HCT116 (cell line): ENCODE measurements around the gene MOB2. TPM values are rescaled to one million over a fixed set of nuclear protein-coding genes. Genes with fewer than 3 reads are reported as not detected.

Source experiments
- ATAC-seq: fragments of 200-7000 bp; cut with Tn5 transposase; 2 replicates; pipeline ENCODE4 v1.9.1; 2020; ENCODE audit warnings: mild to moderate bottlenecking, moderate library complexity
- BruUV-seq: library from RNA; stranded (reverse); fragments of 400-500 nt; replicated peaks from 2 replicates; lab custom pipeline; 2021; lab: Mats Ljungman, UMichigan
- CTCF ChIA-PET: fragments of 300-600 bp; sonication (Branson Sonifier 250); formaldehyde crosslinking; loops from one replicate; lab custom pipeline; 2021; ENCODE audit warnings: antibody characterized with exemption; lab: Charles Lee
- POLR2A ChIA-PET: fragments of 300-600, 350-600 bp; sonication (Branson Sonifier 250); formaldehyde crosslinking; loops from one replicate; lab custom pipeline; 2021; ENCODE audit warnings: antibody characterized with exemption; lab: Charles Lee
- RAD21 ChIA-PET, 2 experiments: fragments of 300-600 bp; sonication (Branson Sonifier 250); formaldehyde crosslinking; loops; one replicate each; lab custom pipeline; 2023; ENCODE audit warnings: low total read pairs in 2 of 2; ENCODE audit not compliant: uncharacterized antibody in 2 of 2, unreplicated experiment in 2 of 2, low non-redundant PET in 1 of 2; lab: Charles Lee
- DNase-seq: peaks from one replicate; pipeline ENCODE4 v3.0.0-alpha.2; 2010; ENCODE audit warnings: low read depth, low spot score
- H2AFZ ChIP-seq: fragments of 200-600 bp; shearing (Covaris generic), sonication (generic); 2 replicates; pipeline ENCODE4 v1.6.1; 2017; ENCODE audit warnings: low read depth, mixed run types, mixed read lengths, antibody characterized with exemption, low read length; ENCODE audit not compliant: poor library complexity, severe bottlenecking
- H3K27ac ChIP-seq: 2 replicates; pipeline ENCODE4 v1.5.1; 2012; ENCODE audit warnings: low read depth, low read length
- H3K27me3 ChIP-seq: fragments of 200-600 bp; sonication (generic); 2 replicates; pipeline ENCODE4 v1.6.1; 2016; ENCODE audit warnings: mixed run types, low read length, mixed read lengths; ENCODE audit not compliant: insufficient read depth
- H3K36me3 ChIP-seq, 2 experiments: fragments of 200-500 bp in 1 of 2; fragments of 200-600 bp in 1 of 2; sonication (Bioruptor generic) in 1 of 2; sonication (generic) in 1 of 2; 2 replicates each; pipeline versions ENCODE4 v1.5.1 to v1.6.1; 2014 to 2016; ENCODE audit warnings: low read length in 2 of 2, inconsistent platforms in 1 of 2, mixed read lengths in 1 of 2, mixed run types in 1 of 2; ENCODE audit not compliant: insufficient read depth in 2 of 2, control insufficient read depth in 1 of 2
- H3K4me1 ChIP-seq, 2 experiments: fragments of 200-600 bp in 1 of 2; sonication (generic) in 1 of 2; 2 replicates each; pipeline versions ENCODE4 v1.5.1 to v1.6.1; 2012 to 2017; ENCODE audit warnings: low read length in 2 of 2, inconsistent platforms in 1 of 2, mild to moderate bottlenecking in 1 of 2, mixed read lengths in 1 of 2, mixed run types in 1 of 2, moderate library complexity in 1 of 2; ENCODE audit not compliant: insufficient read depth in 2 of 2, control insufficient read depth in 1 of 2
- H3K4me2 ChIP-seq: fragments of 200-600 bp; sonication (generic); 2 replicates; pipeline ENCODE4 v1.6.1; 2017; ENCODE audit warnings: mixed run types, low read length, mixed read lengths
- H3K4me3 ChIP-seq, 2 experiments: fragments of 200-600 bp in 1 of 2; sonication (generic) in 1 of 2; replicated peaks in 1 of 2; 2 replicates each; pipeline ENCODE4 v1.5.1; 2011 to 2016; ENCODE audit warnings: low read length in 2 of 2, control low read depth in 1 of 2, low read depth in 1 of 2, mild to moderate bottlenecking in 1 of 2, mixed read lengths in 1 of 2, mixed run types in 1 of 2
- H3K79me2 ChIP-seq: fragments of 200-600 bp; sonication (generic); 2 replicates; pipeline ENCODE4 v1.6.1; 2017; ENCODE audit warnings: mild to moderate bottlenecking, mixed run types, low read length, moderate library complexity, mixed read lengths; ENCODE audit not compliant: insufficient read depth
- H3K9ac ChIP-seq: fragments of 200-600 bp; sonication (generic); 2 replicates; pipeline ENCODE4 v1.6.1; 2016; ENCODE audit warnings: low read length, mixed read lengths
- H3K9me2 ChIP-seq: fragments of 200-600 bp; sonication (generic), shearing (Covaris generic); 2 replicates; pipeline ENCODE4 v1.6.1; 2017; ENCODE audit warnings: mixed run types, mild to moderate bottlenecking, moderate library complexity; ENCODE audit not compliant: insufficient read depth
- H3K9me3 ChIP-seq, 2 experiments: fragments of 200-500 bp in 1 of 2; fragments of 200-600 bp in 1 of 2; sonication (Bioruptor generic) in 1 of 2; sonication (generic) in 1 of 2; 2 replicates each; pipeline ENCODE4 v1.6.1; 2014 to 2017; ENCODE audit warnings: low read length in 2 of 2, mixed read lengths in 2 of 2, inconsistent platforms in 1 of 2, low read depth in 1 of 2, mild to moderate bottlenecking in 1 of 2, mixed run types in 1 of 2, moderate library complexity in 1 of 2; ENCODE audit not compliant: control insufficient read depth in 1 of 2, insufficient read depth in 1 of 2
- H4K20me1 ChIP-seq: fragments of 200-600 bp; sonication (generic), shearing (Covaris generic); 2 replicates; pipeline ENCODE4 v1.6.1; 2017; ENCODE audit warnings: mixed run types, mild to moderate bottlenecking, moderate library complexity; ENCODE audit not compliant: insufficient read depth
- CBX3 ChIP-seq: IDR thresholded peaks from 2 replicates; pipeline ENCODE4 v1.6.1; 2012; ENCODE audit warnings: low read depth
- CEBPB ChIP-seq: IDR thresholded peaks from 2 replicates; pipeline ENCODE4 v1.6.1; 2012; ENCODE audit warnings: low read depth
- ELF1 ChIP-seq: IDR thresholded peaks from 2 replicates; pipeline ENCODE4 v1.6.1; 2012; ENCODE audit warnings: low read depth, borderline replicate concordance
- FOSL1 ChIP-seq: IDR thresholded peaks from 2 replicates; pipeline ENCODE4 v1.6.1; 2012; ENCODE audit warnings: low read depth
- POLR2A ChIP-seq: IDR thresholded peaks from 2 replicates; pipeline ENCODE4 v1.7.0; 2011; ENCODE audit warnings: borderline replicate concordance; ENCODE audit not compliant: insufficient read depth, insufficient read length; ENCODE audit errors: extremely low read depth
- POLR2AphosphoS5 ChIP-seq: IDR thresholded peaks from 2 replicates; pipeline ENCODE4 v1.6.1; 2011; ENCODE audit warnings: mild to moderate bottlenecking, low read depth, low read length, moderate library complexity
- RAD21 ChIP-seq: IDR thresholded peaks from 2 replicates; pipeline ENCODE4 v1.6.1; 2012; ENCODE audit warnings: low read depth, mild to moderate bottlenecking
- REST ChIP-seq: IDR thresholded peaks from 2 replicates; pipeline ENCODE4 v1.6.1; 2012; ENCODE audit warnings: low read depth
- SP1 ChIP-seq: IDR thresholded peaks from 2 replicates; pipeline ENCODE4 v1.6.1; 2012; ENCODE audit warnings: low read depth
- SRF ChIP-seq: IDR thresholded peaks from 2 replicates; pipeline ENCODE4 v1.6.1; 2012; ENCODE audit warnings: low read depth
- TCF7L2 ChIP-seq: IDR thresholded peaks from 2 replicates; pipeline ENCODE4 v1.7.0; 2011; ENCODE audit warnings: borderline replicate concordance, inconsistent platforms; ENCODE audit not compliant: insufficient read depth, insufficient read length; ENCODE audit errors: extremely low read depth
- YY1 ChIP-seq: IDR thresholded peaks from 2 replicates; pipeline ENCODE4 v1.6.1; 2011; ENCODE audit warnings: low read length, low read depth, moderate library complexity, mild to moderate bottlenecking; ENCODE audit not compliant: insufficient replicate concordance; ENCODE audit errors: extremely low read depth
- ZFX ChIP-seq: fragments of 450-650 bp; IDR thresholded peaks from 2 replicates; pipeline ENCODE4 v1.6.1; 2017
- intact Hi-C: fragments of 100-400 bp; cut with micrococcal nuclease; formaldehyde crosslinking; loops from 2 replicates; pipeline ENCODE4 v1.10.0; 2022
- total RNA-seq: library from RNA; stranded (reverse); gene quantifications from one replicate; pipeline ENCODE4 v1.2.1, GENCODE V29; 2021; ENCODE audit not compliant: unreplicated experiment
- TF ChIP-seq, protein P1 (sequence below), 3 experiments: fragments of 200-600 bp in 1 of 3; sonication (generic) in 1 of 3; IDR thresholded peaks in 2 of 3; conservative IDR thresholded peaks in 1 of 3; 2 replicates each; pipeline ENCODE4 v1.5.1; 2012 to 2017; ENCODE audit warnings: low read depth in 2 of 3, low read length in 2 of 3, antibody characterized with exemption in 1 of 3, borderline replicate concordance in 1 of 3, control low read depth in 1 of 3, mild to moderate bottlenecking in 1 of 3, mixed read lengths in 1 of 3, mixed run types in 1 of 3, moderate library complexity in 1 of 3; ENCODE audit not compliant: insufficient read depth in 1 of 3
- TF ChIP-seq, protein P2 (sequence below): IDR thresholded peaks from 2 replicates; pipeline ENCODE4 v1.6.1; 2012

Gene MOB2
- total RNA-seq, 1 experiment from 2014 or later, result 25.7 TPM

DNA sequence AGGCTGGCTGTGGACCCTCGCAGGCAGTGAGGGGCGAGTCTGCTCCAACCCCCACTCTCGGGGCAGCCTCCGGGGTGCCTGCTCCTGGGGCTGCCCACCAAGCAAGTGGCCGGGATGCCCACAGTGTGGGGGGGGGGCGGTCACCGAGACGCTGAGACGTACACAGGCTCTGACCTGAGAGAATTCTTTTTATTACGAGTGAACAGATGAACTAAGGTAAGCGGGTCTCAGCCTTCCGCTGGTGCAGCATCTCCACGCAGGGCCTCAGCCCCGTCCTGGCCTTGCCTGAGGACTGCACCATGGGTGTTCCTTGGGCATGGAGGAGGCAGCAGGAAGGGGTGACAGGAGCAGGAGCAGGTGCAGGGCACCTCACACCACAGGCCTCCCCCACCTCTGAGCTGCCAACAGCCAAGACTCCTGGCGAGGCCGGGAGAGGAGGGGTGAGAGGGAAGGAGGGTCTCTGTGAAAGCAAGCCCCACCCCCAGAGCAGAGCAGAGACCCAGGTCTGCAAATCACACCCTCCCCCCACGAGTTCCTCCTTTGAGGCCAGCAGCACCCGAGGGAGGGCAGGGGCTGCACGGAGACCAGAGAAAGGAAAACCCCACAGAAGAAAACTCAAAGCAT lies 17.2 kb downstream of the MOB2 start:
- no peak overlapping the region for H3K27ac ChIP-seq
- H3K4me2 ChIP-seq, result no peak overlapping the region
- intact Hi-C loops, result no loop called here
- no TSS peak for BruUV-seq
- ChIA-PET CTCF (no interaction called here), POLR2A (no interaction called here), RAD21 (no interaction called here)
- H3K4me3 ChIP-seq, result no peak overlapping the region
- no peaks in the 10 kb centered on the region for H3K36me3 ChIP-seq
- no peak overlapping the region for H2AFZ ChIP-seq
- no peaks in the 10 kb centered on the region for H4K20me1 ChIP-seq
- H3K9ac ChIP-seq, result no peak overlapping the region
- DNase-seq (no peak), ATAC-seq (no peak)
- H3K79me2 ChIP-seq, result no peaks in the 10 kb centered on the region
- H3K4me1 ChIP-seq, result no peaks in the 10 kb centered on the region
- TF ChIP-seq RAD21 (no peak), REST (no peak), YY1 (no peak), ELF1 (no peak), ZFX (no peak), SP1 (no peak), CBX3 (no peak), SRF (no peak), TCF7L2 (no peak), CEBPB (no peak), POLR2A (no peak), POLR2AphosphoS5 (no peak), FOSL1 (no peak)
- TF ChIP-seq, protein P1, sequence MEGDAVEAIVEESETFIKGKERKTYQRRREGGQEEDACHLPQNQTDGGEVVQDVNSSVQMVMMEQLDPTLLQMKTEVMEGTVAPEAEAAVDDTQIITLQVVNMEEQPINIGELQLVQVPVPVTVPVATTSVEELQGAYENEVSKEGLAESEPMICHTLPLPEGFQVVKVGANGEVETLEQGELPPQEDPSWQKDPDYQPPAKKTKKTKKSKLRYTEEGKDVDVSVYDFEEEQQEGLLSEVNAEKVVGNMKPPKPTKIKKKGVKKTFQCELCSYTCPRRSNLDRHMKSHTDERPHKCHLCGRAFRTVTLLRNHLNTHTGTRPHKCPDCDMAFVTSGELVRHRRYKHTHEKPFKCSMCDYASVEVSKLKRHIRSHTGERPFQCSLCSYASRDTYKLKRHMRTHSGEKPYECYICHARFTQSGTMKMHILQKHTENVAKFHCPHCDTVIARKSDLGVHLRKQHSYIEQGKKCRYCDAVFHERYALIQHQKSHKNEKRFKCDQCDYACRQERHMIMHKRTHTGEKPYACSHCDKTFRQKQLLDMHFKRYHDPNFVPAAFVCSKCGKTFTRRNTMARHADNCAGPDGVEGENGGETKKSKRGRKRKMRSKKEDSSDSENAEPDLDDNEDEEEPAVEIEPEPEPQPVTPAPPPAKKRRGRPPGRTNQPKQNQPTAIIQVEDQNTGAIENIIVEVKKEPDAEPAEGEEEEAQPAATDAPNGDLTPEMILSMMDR (IDR thresholded peaks at IDR 0.05 in 2 of 3, conservative IDR thresholded peaks at IDR 0.05 in 1 of 3; ENCODE audit: borderline replicate concordance in 1 of 3, insufficient read depth in 1 of 3, low read depth in 2 of 3, low read length in 2 of 3), result no peak
- TF ChIP-seq, protein P2, sequence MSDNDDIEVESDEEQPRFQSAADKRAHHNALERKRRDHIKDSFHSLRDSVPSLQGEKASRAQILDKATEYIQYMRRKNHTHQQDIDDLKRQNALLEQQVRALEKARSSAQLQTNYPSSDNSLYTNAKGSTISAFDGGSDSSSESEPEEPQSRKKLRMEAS, result no peak
- TF ChIP-seq, all 23 proteins: peak for 0
- Histone ChIP-seq H3K27me3 (no peaks in the 10 kb centered on the region), H3K9me2 (no peaks in the 10 kb centered on the region), H3K9me3 (no peaks in the 10 kb centered on the region)
